ENCODE results near the gene SH3PXD2B. TPM values are rescaled to one million over a fixed set of nuclear protein-coding genes. Genes with fewer than 3 reads are reported as not detected.
A peak's percentile ranks its signal among the peaks of the same experiment; 100 is the strongest.

The SH3PXD2B gene
- total and polyA plus RNA-seq, 10 of the 15 experiments (the other 5 are each of a cell fraction or from before 2014, with no cell fraction given): 0.05 to 1.6 (median 0.57) TPM

- TF ChIP-seq ZBTB11 (CRISPR knock-in tag; IDR thresholded peaks at IDR 0.05) (no peak), SKIL (IDR thresholded peaks at IDR 0.05; ENCODE audit: low read depth, poor library complexity, severe bottlenecking) (peak; percentile 30), JUNB (IDR thresholded peaks at IDR 0.05) (0 out of 2 replicates have a peak, but pooled peaks have one; percentile 36), ZNF687 (IDR thresholded peaks at IDR 0.05) (peak; percentile 25; the same call in 1 of the 2 replicates), PAX8 (IDR thresholded peaks at IDR 0.05) (no peak), BCL11A (IDR thresholded peaks at IDR 0.05; ENCODE audit: low read depth, low read length) (peak; percentile 62; the same call in 1 of the 2 replicates), ETV6 (conservative IDR thresholded peaks at IDR 0.05 in 1 of 2, IDR thresholded peaks at IDR 0.05 in 1 of 2; ENCODE audit: borderline replicate concordance in 1 of 2, low read depth in 1 of 2) (peak in 1 of 2 experiments; percentile 35; a peak in 1 of 4 replicates), NFIC (IDR thresholded peaks at IDR 0.05; ENCODE audit: low read depth, low read length) (peak; percentile 74), ZBED1 (IDR thresholded peaks at IDR 0.05; ENCODE audit: borderline replicate concordance) (peak; percentile 33; the same call in 1 of the 2 replicates), RUNX3 (IDR thresholded peaks at IDR 0.05; ENCODE audit: low read length) (peak; percentile 79), NFYB (IDR thresholded peaks at IDR 0.05; ENCODE audit: insufficient read depth, low read depth, low read length) (no peak), CREM (IDR thresholded peaks at IDR 0.05; ENCODE audit: low read depth) (0 out of 2 replicates have a peak, but pooled peaks have one; percentile 30), ZNF24 (IDR thresholded peaks at IDR 0.05) (peak; percentile 64; the same call in 1 of the 2 replicates), TCF7 (IDR thresholded peaks at IDR 0.05; ENCODE audit: borderline replicate concordance) (no peak), LARP7 (IDR thresholded peaks at IDR 0.05) (no peak), MEF2A (IDR thresholded peaks at IDR 0.05; ENCODE audit: insufficient read depth, low read depth, low read length) (0 out of 2 replicates have a peak, but pooled peaks have one; percentile 62), ELK1 (IDR thresholded peaks at IDR 0.05; ENCODE audit: low read depth, low read length) (no peak), IRF4 (IDR thresholded peaks at IDR 0.05; ENCODE audit: low read depth, low read length) (peak; percentile 40; the same call in 1 of the 2 replicates), CHD4 (IDR thresholded peaks at IDR 0.05) (no peak), RBBP5 (conservative IDR thresholded peaks at IDR 0.05) (no peak)
These were observed 134.4 kb downstream of the SH3PXD2B start (continued) for GRCh38 chr5:172319708-172320441.

All from GM12878 (cell line).